COLO668 (cell line): Measurements from ENCODE around the gene TRPV3.
A peak's percentile ranks its signal among the peaks of the same experiment; 100 is the strongest.
"Not testable (repeated sequence)": the region's sequence is repeated elsewhere in the genome, so short reads cannot be mapped to it uniquely, and the experiment has no call there.

Experiments used
- DNase-seq: peaks from one replicate; lab custom pipeline; 2025; ENCODE audit not compliant: unreplicated experiment; lab: John Stamatoyannopoulos, UW

The TRPV3 gene

DNA sequence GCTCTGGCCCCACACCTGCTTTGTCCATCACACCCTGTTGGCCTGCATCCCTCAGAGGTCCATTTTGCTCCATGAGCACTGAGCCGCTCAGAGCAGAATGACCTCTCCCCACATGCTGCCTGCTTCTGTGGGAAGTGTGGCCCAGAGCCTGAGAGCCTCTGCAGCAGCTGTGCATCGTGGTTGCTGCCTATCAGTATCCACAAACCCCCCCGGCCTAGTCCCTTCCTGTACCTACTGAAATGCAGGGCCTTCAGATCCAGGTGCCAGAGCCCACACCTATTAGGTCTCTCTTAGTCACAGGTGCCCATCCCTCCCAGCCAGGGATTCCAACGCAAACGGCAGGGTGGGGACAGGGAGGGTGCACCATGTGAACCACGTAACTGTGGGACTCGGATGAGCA is 16.6 kb upstream of the TRPV3 start:
- no peak for DNase-seq

DNA sequence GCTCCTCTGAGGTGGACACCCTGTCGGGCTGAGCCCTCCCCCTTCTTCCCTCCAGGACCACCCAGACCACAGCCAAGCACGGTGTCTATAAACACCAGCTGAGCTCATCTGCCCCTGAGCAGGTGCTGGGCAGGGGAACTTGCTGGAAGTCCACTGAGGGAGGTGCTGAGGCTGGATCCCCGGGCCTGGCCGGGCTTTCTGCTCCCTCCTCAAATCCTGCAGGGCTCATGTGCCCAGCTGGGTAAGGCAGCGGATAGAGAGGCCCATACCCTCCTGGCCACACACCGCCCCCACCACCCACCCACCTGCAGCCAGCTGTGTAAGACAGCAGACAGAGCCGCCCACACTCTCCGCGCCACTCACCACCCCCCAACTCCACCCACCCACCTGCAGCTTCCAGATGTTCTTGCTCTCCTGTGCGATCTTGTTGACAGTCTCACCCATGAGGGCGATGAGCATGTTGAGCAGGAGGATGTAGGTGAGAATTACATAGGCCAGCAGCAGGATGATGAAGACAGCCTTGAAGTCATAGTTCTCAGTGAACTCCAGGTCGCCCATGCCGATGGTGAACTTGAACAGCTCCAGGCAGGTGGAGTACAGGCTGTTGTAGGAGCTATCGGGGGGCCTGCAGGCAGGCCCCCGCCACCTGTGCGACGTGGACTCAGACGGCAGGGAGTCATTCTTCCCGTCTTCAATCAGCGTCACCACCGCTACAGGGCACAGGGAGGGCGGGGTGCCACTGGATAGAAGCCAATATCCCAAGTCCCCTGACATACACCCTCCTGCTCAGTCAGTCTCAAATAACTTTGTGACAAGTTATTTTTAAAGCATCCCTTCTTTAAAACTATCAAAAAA is 15.9 kb upstream of the TRPV3 start:
- DNase-seq, result no peak

DNA sequence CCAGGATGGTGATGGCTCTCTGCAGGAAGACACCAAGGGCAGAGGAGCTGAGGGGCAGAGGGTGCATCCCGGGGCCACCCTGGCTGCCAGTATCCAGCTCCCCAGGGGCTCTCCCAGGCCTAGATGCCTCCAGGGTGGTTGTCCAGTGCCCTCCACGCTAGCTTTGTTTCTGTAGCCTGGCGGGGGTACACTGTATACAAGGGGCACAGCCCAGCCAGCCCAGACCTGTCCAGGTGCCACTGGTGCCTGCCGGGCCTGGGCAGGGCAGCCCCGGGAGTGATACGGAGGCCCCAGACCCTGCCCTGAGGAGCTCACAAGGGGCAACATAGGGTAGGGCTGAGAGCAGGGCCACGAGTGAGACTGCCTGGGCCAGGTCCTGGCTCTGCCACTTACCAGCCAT is 14.6 kb upstream of the TRPV3 start:
- DNase-seq, result no peak

DNA sequence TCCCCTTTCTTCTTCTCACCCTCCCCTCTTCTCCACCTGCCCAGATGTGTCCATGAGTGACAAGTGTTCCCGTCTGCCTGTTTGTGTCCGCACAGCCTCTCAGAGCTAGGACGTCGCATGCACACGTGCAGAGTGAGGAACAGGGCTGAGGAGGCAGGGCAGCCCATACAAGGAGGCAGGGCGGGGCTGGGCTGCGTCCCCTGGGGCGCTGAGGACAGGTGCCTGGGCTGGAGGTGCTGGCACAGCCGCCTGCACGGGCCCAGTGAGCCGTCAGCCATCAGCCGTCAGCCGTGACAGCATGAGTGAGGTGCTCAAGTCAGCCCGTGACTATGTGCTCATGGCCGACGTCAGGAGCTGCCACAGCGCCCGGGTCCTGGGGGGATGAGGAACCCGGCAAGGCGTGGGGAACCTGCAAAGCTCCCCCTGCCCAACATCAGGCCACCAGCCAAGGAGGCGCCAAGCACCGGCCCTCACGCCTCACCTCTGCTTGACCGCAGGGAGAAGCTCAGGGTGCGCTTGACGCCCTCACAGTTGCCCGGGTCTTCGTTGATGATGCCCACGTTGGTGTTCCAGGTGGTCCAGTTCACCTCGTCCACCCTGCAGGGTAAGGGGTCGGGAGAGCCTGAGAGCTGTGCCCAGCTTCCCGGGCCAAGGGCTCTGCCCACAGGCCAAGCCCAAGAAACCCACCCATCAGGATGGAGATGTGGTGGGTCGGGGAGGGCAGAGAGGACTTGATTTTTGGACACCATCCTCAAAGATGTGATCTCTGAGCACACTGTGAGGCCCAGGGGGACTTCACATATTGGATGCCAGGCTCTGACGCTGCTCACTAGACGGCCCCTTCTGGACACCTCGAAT is 13.7 kb upstream of the TRPV3 start:
- DNase-seq, result no peak

DNA sequence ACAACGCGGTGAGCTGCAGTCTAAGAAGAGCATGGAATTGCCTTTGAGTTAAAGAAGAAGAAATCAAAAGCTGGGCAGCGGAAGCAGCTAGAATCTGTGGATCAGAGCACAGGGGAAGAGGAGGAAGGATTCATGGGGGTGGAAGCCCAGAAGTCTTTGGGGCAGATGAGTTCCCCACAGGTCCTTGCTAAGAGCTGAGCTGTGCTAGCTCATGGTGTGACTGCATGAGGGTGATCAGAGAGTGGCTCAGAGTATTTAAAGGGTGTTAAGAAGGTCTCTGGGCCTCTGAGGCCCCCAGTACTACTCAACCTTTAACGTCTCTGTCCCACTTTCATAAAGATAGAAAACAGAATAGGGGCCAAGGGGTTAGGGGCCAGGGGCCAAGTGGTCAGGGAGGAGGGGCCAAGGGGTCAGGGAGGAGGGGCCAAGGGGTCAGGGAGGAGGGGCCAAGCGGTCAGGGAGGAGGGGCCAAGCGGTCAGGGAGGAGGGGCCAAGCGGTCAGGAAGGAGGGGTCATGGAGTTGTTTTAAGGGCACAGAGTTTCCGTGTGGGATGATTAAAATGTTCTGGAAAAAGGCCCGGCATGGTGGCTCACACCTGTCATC is 12.0 kb upstream of the TRPV3 start:
- DNase-seq, result no peak

DNA sequence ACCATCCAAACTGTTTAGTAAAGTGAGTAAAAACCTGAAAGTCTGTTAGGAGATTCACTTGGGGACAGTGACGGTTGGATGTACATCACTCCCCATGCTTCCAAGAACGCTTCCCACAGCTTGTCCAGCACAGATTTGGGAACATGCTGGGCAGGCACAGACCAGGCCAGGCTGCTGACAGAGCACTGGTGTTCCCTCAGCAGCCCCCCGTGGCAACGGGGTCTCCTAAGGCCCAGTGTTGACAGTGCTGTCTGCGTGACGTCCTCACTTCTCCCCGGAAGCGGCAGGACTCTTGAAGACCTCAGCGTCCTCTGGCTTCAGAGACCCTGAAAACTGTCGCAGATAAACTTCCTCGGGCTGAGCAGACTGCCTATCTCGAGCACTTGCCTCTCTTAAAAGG is 8.9 kb upstream of the TRPV3 start:
- no peak for DNase-seq

DNA sequence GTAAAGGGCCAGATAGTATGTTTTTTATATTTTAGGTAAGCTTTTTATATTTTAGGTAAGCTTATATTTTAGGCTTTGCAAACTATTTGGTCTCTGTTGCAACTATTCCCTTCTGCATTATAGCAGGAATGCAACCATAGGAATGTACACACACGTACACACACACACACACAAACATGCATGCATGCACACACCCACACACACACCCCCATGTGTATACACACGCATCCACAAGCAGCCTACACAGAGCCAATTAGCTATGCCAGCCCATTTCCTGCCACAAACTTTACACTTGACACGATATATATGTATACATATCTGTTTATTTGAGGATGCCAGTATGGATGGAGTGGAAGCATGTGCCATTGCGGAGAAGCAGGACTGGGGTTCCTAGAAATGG is 7.5 kb upstream of the TRPV3 start:
- DNase-seq, result no peak

DNA sequence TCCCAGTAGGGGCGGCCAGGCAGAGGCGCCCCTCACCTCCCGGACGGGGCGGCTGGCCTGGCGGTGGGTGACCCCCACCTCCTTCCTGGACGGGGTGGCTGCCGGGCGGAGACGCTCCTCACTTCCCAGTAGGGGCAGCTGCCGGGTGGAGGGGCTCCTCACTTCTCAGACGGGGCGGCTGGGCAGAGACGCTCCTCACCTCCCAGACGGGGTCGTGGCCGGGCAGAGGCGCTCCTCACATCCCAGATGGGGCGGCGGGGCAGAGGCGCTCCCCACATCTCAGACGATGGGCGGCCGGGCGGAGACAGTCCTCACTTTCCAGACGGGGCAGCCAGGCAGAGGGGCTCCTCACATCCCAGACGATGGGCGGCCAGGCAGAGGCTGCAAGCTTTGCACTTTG is 6.6 kb upstream of the TRPV3 start:
- DNase-seq, result not testable (repeated sequence)

DNA sequence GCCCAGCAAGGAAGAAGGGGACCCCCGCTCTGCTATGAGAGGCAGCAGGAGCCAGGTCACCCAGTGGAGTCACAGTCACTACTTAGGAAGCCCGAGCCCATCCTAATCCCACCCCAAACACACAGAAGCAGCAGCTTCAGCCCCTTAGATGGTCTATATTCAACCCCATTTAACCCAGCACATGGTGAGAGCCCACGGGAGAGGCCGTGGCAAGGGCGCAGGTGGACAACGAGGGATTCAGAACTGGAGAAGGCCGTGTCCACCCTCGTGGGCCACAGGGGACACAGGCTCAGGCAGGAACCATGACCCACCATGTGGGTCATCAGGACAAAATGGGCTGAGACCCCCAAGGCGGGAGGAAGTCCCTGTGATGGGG is 1.6 kb upstream of the TRPV3 start:
- DNase-seq, result no peak

DNA sequence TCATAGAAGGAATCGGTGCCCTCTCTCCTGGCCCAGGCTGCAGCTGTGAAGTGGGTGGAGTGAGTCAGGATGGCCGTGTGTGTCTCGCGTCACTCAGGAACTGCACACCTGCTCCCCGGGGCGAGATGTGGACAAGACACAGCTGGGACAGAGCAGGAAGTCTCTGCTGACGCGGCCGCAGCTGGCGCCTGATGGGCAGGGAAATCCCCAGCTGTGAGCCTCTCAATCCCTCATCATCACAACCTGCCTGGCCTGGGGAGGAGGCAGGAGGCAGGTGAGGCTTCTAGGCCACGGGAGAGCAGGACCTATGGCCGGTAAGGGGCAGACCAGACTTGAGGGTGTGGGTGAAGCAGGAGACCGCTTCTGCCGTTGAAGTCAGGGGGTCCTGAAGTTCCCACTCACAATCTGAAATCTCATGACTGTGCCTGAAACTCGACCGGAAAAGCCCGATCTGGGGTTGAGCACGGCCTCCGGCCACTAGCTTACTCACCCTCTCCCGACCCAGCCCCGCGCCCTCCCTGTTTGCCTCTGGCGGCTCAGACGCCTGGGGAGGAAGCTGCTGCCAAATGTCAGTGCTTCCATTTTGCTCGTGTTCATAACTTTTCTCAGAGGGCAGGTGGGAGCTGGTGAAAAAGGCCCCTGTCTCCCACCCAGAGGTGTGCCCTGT is 1.1 kb upstream of the TRPV3 start:
- peak; percentile 92 for DNase-seq

DNA sequence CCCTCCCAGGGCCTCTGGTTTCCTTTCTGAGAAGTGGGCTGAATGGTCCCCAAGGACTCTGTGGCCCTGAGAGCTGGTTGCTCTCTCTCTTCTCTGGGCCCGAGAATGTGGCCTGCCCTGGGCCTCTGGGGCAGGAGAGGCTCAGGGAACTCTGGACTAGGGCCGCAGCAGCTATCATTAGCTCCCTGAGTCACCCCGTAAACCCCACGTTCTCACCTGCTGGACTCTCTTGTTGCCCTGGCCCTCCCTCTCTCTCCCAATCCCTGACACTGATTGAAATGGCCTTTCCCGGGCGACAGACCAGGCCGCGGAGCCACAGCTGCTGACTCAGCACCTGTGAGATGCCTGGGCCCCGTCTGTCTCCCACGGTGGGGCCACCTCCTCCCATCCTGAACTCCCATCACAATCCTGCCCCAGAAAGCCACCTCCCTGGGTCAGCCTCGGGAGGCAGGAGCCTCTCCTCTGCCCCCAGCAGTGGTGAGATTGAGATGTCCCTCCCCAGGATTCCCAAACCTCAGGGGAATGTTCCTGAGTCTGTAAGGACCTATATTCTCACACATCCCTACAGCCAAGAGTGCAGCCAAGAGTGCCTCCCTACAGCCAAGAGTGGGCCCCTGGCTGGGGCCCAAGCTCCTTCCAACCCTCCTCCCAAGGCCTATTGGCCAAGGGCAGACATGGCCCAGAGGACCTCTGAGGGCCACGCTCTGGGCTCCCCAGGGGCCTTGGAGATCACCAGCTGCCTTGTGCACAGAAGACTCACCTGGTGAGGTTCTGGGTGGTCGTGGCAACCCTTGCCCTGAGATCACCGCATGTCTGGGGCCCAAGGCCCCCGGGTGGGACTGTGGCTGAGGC is 470 bp downstream of the TRPV3 start:
- peak; percentile 1 for DNase-seq

DNA sequence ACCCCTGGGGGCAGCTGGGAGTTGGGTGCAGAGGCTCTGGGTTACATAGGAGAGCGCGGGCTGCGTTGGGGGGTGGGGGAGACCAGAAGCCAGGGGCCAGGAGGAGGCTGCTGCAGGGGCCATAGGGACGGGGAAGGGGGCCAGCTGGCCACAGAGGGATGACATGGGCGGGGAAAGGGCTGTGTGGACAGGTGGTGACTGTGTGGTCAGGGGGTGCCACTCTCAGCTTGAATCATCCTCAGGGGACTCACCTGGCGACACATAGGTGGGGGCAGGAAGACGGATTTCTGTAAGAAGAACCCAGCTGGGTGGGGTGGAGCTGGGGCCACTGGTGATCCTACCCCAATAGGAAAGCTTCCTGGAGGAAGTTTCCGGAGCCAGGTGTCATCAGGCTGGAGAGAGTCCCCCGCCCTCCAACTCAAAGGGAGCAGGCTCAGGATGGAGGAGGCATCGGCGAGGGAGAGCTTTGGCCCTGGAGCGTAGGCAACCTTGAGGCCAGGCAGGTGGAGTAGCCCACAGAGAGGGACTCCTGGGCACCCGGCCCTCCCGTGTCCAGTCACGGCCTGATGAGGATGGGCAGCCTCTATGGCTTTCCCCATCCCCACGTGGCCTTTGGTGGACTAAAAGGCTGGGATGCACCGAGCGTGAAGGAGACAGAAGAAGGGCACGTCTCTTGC is 1.2 kb downstream of the TRPV3 start:
- no peak for DNase-seq

DNA sequence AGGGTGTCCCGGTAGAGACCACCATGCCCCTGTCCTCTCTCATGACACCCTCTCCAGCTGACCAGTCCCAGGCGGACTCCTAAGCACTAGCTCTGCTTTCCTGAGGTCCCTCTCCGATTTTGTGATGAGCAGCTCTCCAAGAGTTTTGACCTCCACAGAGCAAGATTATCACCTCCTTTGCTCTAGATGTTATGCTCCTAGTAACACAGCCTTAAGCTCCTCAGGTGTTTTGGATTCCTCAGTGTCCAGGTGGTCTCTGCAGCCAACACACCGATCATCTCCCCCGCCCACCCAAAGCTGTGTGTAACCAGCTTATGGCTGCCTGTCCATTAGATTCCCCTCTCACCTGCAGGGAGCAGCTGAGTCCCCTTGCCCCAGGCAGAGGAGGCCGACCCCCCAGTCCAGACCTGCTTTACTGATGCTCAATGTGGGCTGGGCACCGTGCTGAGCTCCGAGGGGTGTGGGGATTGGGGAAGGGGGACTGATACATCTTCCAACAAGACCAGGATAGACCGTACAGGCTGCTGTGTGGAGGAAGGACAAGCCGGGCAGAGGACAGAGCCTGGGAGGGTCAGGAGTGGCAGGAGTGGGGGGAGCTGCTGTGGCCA is 2.3 kb downstream of the TRPV3 start:
- no peak for DNase-seq

DNA sequence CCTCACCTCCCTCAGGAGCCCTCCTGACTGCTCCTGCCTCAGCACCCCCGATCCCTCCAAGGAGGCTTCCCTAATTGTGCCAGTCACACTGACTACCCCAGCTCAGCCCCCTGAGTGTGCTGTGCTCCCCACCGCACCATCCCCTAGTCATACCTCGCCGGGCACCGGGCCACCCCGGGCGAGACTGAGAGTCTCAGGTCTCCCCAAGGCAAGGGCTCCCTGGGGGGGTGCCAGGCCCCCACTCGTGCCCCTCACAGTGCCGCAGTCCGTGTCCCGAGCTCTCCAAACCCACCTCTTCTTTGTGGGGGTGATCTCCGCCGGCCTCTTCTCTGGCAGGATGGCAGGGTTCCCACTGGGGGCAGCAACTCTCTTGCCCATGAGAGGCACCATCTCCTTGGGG is 3.2 kb downstream of the TRPV3 start:
- DNase-seq, result no peak

DNA sequence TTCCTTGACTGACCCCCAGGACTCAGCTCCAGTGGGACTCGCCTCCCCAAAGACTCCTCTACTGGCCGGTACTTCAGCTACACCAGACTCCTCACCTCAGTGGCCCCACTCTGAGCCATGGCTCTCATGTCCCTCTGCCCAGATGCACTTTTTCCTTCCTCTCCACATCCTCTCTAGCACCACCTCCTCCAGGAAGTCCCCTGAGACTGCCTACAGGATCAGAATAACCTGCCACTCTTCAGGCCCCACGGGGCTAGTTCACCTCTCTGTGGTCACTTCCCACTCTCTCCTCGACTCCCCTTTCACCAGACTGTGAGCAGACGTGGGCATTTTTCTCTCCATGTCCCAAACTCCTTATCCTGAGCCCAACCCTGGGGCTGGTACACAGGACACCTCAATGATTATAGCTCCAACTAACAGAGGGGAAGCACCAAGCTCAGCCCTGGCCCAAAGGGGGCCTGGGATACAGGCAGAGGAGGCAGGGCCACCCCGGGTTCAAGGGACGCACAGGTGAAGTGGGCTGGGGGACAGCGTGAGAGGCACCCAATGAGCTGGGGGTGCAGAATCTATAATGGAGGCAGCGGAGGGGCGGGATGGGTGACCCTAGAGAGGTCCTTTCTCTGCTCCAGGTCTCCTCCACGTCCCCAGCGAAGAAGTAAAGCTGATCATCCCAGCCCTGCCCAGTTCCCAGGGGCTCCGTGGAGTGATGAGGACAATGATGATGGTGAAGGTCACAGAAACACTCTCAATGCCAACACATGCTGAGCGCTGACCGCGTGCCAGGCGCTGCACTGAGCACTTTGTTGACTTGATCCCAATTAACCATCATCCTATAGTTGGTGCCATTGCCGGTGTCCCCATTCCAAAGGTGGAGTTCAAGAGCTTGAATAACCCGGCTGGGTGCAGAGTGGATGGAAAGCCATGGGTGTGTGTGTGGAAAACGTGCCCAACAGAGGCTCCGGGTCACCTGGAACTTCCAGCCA is 3.9 kb downstream of the TRPV3 start:
- DNase-seq, result no peak

DNA sequence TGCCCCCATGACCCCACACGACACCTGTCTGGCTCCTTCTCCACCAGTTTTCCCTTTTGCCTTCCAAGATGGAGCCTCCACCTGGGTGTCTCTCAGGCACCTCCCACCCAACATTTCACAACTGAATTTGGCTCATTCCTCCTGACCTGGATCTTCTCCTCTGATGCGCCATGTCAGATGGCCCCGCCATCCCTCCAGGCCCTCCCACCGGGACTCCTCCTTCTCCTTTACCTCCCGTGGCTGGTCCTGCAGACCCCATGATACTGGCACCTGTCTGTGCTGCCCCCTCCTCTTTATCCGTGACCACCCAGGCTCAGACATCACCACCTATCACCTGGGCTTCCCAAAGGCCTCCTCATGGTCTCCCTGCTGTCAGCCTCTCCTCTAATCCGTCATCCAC is 4.7 kb downstream of the TRPV3 start:
- DNase-seq, result no peak

DNA sequence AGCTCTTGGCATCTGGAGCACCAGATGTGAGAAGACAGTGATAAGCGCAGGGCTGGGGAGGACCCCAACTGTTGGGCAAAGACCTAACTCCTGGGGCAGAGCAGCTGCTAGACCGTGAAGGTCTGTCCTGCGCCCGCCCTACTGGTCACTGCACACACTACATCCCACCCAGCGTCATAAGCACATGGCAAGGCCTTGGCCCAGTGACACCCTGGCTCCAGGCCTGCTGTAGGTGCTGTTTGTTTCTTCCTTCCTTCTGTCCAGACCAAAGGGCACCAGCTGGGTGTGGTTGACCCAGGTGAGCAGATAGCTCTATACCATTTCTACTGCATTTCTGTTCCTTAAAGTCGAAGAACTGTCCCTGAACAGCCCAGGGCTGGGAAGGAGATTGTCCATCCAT is 6.4 kb downstream of the TRPV3 start:
- no peak for DNase-seq

DNA sequence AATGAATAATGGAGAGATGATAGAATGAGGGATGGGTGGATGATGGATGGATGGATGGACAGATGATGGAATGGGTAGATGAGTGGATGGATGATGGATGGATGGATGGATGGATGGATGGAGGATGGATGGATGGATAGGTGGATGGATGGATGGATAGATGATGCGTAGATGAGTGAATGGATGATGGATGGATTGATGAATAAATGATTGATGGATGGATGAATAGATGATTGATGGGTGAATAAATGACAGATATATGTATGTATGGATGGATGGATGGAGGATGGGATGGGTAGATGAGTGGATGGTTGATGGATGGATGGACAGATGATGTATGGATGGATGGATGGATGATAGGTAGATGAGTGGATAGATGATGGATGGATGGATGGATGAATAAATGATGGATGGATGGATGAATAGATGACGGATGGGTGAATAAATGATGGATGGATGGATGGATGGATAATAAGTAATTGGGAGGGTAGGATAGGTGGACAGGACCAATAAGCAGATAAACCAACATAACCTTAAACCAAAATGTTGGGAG is 7.9 kb downstream of the TRPV3 start:
- DNase-seq, result no peak
